GM19452 (cell line): ENCODE data around the gene RALGAPA1.
"Not testable (repeated sequence)": the region's sequence is repeated elsewhere in the genome, so short reads cannot be mapped to it uniquely, and the experiment has no call there.

Experiments used
- ATAC-seq: cut with Tn5 transposase; IDR thresholded peaks from one replicate; pipeline ENCODE4 v1.9.1; 2021; ENCODE audit not compliant: unreplicated experiment

Gene RALGAPA1

DNA sequence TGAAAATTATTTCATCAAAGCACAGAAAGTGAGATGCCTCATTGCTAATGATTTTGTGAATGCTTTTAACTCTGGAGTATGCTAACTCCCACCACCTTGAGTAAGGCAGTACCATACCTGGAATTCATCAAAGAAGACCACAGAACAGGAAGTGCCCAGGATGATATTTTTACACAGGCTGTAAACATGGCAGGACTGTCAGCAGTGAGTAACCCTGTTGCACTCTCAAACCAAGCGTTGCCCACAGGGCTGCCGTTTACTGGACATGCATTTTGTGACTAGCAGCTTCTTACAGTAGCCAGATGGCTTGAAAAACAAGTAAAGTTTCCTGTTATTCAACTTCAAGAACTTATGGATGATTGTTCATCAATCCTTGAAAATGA is 42.4 kb downstream of the RALGAPA1 start:
- no peak for ATAC-seq

DNA sequence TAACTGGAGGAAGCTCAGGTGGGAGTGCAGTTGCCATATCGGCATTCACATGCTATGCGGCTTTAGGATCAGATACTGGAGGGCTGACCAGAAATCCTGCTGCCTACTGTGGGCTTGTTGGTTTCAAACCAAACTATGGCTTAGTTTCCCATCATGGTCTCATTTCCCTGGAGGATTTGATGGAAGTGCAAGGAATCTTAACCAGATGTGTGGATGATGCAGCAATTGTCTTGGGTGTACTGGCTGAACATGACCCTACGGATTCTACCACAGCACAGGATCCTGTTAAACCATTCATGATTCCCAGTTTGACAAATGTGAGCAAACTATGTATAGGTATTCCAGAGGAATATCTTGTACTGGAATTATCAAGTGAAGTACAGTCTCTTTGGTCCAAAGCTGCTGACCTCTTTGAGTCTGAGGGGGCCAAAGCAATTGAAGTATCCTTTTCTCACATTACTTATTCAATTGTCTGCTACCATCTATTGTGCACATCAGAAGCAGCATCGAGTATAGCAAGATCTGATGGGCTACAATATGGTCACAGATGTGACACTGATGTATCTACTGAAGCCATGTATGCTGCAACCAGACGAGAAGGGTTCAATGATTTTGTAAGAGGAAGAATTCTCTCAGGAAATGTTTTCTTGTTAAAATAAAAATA is 42.9 kb downstream of the RALGAPA1 start:
- ATAC-seq, result no peak

DNA sequence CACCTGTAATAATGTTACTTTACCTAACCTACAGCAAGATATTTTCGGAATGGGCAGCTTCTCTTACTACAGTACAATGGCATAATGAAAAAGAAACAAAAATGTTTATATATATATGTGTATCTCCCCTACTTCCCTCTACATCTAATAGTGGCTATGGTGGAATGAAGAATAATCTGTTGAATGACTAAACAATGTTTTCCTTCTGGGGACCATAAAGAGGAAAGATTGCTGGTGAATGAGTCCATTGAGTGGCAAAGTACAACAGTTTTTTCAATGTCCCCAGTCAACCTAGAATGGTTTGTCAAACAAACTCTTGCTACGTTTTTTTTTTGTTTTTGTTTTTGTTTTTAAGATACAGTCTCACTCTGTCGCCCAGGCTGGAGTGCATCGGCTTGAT is 47.2 kb downstream of the RALGAPA1 start:
- no peak for ATAC-seq

DNA sequence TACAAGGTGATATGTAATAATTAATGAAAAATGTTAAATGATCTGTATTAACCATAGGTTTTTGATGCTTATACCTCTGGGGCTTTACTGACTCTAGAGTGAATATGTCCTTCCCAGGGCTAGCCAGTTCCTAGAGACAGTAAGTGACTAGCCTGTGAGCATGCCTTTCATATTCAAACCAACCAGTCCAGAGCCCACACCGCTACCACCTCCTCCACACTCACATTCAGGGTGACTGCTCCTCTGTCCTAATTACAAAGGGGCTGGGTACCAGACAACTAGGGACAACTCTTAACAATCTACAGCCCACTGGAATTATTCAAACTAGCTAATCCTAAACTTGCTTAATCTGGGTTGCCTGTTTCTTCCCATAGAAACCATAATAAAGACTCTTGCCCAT is 49.0 kb downstream of the RALGAPA1 start:
- no peak for ATAC-seq

DNA sequence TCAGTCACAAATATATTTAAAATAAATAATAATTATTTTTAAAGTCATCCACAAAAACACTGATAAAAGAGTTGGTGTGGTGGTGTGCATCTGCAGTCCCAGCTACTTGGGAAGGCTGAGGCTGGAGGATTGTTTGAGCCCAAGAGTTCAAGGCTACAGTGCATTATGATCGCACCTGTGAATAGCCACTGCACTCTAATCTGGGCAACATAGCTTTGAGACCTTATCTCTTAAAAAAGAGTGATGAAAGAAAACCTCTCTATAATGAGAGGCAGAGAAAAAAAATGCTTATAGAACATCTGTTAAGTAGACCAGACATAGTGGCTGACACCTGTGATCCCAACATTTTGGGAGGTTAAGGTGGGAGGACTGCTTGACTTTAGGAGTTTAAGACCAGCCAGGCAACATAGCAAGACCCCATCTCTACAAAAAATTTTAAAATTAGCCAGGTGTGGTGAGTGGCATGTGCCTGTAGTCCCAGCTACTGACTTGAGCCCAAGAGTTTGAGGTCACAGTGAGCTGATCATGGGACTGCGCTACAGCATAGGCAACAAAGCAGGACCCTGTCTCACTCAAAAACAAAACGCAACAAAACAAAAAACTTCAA is 50.5 kb downstream of the RALGAPA1 start:
- no peak for ATAC-seq

DNA sequence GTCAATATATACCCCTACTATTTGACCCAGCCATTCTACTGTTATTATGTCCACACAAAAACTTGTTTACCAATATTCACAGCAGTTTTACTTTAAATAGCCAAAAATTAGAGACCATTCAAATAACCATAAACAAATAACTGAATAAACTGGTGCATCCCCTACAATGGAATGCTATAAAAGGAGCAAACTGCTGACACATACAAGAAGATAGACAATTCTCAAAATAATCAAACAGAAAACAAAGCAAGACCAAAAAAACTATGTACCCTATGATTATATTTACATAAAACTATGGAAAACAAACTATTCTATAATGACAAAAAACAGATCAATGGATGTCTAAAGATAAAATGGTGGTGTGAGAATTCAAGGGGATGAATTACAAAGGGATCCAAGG is 54.4 kb downstream of the RALGAPA1 start:
- ATAC-seq, result no peak

DNA sequence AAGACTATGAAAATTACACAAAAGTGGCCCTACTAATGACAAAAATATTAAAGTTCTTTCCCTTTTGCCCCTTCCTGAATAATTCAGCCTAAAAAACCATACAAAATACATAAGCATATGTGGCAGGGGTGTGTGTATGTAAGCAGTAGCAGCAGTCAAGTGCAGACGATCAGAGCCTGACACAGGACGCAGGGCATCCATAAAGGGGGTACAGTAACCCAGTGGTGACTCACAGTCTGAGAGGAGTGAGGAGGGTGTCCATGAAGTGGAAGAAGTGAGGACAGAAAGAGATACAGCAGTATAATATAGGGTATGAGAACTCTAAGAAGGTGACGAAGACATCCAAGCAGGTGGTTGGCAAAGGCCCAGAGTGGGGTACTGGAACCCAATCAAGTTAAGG is 56.7 kb downstream of the RALGAPA1 start:
- ATAC-seq, result no peak

DNA sequence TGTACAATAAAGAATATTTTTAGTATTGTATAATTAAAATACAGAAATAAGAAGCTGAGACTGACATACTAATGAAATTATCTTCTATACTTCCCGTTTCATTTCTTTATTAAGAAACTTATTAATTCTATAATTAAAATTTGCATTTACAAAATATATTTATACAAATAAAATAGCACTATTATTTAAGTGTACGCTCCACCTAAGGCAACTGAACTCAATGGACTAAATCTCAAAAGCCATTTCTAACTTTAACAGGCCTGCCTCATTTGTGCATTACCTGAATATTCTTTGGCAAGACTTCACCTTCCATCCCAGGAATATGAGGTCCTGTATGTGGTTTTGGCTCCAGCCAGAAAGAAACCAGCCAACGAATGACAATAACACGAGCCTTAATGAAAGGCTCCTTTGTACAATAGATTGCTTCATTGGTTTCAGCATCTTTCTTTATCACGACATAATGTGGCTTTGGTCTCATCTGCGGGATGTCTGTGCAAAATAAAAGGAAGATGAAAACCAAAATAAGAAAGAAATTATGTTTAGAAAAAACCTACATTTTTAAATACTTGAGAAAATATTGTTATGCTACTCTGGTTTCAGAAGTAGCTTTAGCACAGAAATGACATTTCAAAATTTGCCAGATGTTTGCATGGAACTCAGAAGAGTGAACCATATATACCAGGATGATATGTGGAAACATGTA is 58.7 kb downstream of the RALGAPA1 start:
- ATAC-seq, result no peak

DNA sequence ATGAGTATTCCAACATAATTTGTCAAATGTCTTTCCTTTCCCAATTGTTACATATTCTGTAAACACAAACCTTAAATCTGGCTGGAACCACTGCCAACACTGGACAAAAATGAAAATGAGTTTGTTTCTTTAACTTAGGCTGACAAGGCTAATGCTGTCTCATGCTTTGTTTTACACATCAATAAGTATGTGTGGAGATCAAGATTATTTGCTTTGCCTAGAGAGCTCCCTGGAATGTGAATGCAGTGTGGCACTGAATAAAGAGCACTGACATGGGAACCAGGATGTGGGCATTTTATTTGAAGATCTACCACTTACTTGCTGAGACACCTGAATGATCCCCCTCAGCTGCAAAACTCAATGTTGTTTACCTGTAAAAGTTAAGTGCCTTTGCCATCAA is 61.7 kb downstream of the RALGAPA1 start:
- no peak for ATAC-seq

DNA sequence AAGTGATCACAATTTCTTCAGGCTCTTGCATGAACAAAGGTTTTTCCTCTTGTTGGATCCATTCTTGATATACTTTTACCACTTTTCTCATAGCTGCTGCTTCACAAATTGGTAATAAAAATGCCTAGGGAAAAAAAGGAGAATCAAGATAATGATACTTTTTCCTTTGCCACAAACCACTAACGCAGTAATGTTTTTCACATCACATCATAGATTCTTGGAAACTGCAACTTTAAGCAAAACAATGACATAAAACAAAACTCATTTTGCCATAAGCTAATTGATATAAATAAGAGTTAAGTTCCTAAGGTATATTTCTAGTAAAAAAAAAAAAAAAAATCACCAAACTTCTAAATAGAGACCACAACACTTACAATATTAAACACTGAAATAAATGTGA is 66.7 kb downstream of the RALGAPA1 start:
- ATAC-seq, result no peak

DNA sequence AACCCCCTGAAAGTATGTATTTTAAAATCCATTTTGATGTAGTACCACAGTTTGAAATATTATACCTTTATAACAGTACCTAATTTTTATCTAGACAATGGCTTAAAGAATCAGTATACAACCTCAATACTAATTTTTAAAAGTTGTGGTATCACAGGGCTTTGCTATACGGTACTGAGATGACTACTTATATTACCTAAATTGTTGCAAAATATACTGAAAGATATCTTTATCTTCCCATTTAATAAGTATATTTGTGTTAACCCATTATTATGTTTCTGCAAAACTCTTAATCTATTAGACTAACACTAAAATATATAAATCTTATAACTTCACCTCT is 67.1 kb downstream of the RALGAPA1 start:
- no peak for ATAC-seq

DNA sequence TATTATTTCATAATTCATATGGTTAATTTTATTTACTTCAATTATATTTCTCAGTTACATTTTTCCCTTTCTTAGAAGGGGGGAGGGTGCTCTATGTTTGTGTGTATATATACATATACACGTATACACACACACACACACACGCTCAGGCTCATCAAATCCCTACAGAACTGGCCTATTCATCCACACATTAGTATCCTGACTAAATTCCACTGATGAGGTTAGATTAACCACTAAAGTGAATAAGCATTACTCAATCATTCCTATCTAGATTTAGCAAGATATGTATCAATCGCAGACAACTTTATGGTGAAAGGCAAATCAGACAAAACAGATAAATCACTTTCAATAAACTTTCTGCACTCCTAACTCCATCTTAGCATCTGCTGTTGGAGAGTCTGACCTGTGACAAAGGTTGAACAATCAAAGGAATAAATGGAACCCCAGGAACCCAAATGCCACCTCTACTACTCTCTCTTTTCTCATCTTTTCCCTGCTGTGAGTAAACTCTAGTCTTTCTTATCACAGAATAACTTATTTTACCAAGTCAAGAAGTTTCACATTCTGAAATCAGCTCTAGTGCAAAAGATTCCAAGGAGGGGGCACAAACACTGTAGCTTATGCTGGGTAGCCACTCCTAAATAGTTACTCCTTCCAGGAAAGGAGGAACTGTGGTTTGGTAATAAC is 67.6 kb downstream of the RALGAPA1 start:
- no peak for ATAC-seq

DNA sequence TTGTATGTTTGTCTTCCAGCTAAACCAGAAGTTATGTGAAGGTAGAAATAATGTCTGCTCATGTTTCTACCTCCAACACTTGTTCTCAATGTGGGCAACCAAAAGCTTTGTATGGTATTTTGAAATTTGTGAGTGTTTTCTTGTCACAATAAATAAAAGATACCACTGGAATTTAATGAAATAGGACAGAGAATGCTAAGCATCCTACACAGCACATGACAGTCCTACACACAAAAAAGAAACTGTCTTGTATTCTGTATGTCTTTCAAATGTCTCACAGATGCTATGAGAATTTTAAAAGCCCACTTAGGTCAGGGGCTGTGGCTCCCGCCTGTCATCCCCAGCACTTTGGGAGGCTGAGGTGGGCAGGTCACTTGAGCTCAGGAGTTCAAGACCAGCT is 68.9 kb downstream of the RALGAPA1 start:
- ATAC-seq, result no peak

DNA sequence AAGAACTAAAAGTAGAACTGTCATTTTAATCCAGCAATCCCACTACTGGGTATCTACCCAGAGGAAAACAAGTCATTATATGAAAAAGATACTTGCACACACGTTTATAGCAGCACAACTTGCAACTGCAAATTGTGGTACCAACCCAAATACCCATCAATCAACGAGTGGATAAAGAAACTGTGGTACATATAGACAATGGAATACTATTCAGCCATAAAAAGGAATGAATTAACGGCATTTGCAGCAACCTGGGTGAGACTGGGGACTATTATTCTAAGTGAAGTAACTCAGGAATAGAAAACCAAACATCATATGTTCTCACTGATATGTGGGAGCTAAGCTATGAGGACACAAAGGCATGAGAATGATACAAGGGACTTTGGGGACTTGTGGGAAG is 73.9 kb downstream of the RALGAPA1 start:
- ATAC-seq, result not testable (repeated sequence)

- ATAC-seq, result not testable (repeated sequence)
Observed at GRCh38 chr14:35733510-35733909, 75.6 kb downstream of the RALGAPA1 start.

DNA sequence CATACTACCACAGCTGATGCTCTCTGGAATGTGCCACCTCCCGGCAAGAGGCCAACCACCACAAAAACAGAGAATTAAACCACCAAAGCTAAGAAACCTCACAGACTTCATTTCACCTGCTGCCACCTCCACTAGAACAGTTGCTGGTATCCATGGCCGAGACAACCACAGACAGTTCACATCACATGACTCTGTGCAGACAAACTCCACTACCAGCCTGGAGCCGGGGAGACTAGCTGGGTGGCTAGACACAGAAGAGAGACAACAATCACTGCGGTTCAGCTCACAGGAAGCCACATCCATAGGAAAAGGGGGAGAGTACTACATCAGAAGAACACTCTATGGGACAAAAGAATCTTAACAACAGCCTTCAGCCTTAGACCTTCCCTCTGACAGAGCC is 78.2 kb downstream of the RALGAPA1 start:
- ATAC-seq, result no peak

DNA sequence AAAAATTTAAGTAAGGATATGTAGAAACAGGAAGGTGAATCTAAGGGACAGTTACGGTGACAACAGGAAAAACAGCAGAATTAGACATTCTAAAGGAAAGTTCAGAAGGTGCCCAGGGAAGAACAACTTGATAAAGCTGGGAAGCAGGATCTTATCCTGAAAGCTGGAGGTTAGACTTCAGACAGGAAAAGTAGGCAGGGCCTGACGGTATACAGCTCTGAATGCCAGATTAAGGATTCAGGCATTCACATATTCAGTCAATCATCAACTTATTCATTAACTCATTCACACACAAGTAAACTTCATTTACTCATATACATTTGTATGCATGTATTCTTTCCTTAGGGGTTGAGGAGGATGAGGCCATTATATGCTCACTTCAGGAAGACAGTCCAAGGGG is 81.3 kb downstream of the RALGAPA1 start:
- ATAC-seq, result no peak

DNA sequence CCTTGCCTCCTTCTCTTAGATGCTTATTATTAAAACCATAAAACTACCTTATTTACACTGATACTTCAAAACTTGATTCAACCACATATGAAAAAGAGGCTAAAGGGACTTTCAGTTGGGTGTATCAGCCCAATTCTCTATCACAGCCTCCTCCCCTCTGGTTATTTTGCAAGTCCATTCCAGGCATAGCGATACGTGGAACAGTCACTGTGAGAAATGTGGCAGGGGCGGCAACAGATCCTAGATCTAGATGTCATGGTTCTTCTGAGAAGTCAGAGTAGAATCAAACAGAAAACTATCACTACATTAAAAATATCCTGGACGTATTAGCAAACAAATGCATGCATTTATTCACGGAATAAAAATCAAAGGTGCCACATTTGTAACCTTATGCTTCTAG is 83.2 kb downstream of the RALGAPA1 start:
- ATAC-seq, result no peak

GRCh38 chr14:35715079-35715478 is 94.0 kb downstream of the RALGAPA1 start:
- no peak for ATAC-seq

DNA sequence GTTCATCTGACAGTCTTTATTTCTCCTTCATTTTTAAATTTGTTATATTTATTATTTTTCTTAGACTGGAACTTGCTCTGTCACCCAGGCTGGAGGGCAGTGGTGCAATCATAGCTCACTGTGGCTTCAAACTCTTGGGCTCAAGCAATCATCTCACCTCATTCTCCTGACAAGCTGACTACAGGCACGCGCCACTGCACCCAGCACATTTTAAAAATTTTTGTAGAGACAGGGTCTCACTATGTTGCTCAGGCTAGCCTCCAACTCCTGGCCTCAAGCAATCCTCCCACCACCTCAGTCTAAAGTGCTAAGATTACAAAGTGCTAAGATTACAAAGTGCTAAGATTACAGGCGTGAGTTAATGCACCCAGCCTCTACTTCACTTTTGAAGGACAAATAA is 96.6 kb downstream of the RALGAPA1 start:
- no peak for ATAC-seq

DNA sequence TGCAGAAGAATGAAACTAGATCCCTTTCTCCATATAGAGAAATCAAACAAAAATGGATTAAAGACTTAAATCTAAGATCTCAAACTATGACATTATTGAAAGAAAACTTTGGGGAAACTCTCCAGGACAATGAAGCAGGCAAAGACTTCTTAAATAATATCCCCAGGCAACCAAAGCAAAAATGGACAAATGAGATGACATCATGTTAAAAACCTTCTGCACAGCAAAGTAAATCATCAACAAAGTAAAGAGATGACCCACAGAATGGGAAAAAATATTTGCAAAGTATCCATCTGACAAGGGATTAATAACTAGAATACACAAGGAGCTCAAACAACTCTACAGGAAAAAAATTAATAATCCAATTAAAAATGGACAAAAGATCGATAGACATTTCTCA is 101.0 kb downstream of the RALGAPA1 start:
- ATAC-seq, result no peak

DNA sequence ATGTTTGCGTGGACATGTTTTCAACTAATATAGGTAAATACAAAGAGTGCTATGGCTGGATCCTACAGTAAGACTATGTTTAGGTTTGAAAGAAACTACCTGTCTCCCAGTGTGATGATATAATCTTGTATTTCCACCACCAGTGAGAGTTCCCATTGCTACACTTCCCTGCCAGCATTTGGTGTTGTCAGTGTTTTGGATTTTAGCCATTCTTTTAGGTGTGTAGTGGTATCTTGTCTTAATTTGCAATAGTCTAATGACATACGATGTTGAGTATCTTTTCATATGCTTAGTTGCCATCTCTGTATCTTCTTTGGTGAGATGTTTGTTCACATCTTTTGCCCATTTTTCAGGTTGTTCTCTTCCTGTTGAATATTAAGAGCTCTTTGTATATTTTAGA is 103.5 kb downstream of the RALGAPA1 start:
- no peak for ATAC-seq
